T-helper 17 cell (primary cell): ENCODE measurements around the gene B4GALT5. TPM values are rescaled to one million over a fixed set of nuclear protein-coding genes. Genes with fewer than 3 reads are reported as not detected.

Source experiments
- ATAC-seq: fragments of 150-1000 bp; cut with Tn5 transposase; 2 replicates; pipeline ENCODE4 v1.10.0; 2021; ENCODE audit warnings: mild to moderate bottlenecking, moderate library complexity
- DNase-seq, 3 donors: peaks; one replicate each; pipeline versions ENCODE4 v3.0.0 to v3.0.0-alpha.2; 2020 to 2021
- H3K9me3 ChIP-seq: one replicate; pipeline ENCODE4 v1.7.0; 2013; ENCODE audit warnings: low read length, mild to moderate bottlenecking; ENCODE audit not compliant: control insufficient read depth, poor library complexity, severe bottlenecking
- H3K27ac Mint-ChIP-seq: one replicate; pipeline ENCODE4 v1.8.0; 2022; ENCODE audit warnings: mild to moderate bottlenecking, moderate library complexity, mixed read lengths
- H3K27me3 Mint-ChIP-seq: one replicate; pipeline ENCODE4 v1.8.0; 2022; ENCODE audit warnings: mixed read lengths
- H3K36me3 Mint-ChIP-seq: one replicate; pipeline ENCODE4 v1.8.0; 2022; ENCODE audit warnings: low read depth, mixed read lengths
- H3K4me1 Mint-ChIP-seq: one replicate; pipeline ENCODE4 v1.8.0; 2022; ENCODE audit warnings: mild to moderate bottlenecking, mixed read lengths
- H3K4me3 Mint-ChIP-seq: one replicate; pipeline ENCODE4 v1.8.0; 2022; ENCODE audit warnings: mild to moderate bottlenecking, moderate library complexity, mixed read lengths
- total RNA-seq, 4 donors: library from RNA in 2 of 4; stranded (reverse) in 2 of 4; gene quantifications; one replicate each; pipeline ENCODE4 v1.2.3 and lab custom pipeline; 2022 to 2026

Gene B4GALT5
- total RNA-seq, 2 donors from 2014 or later = 17.3 to 19.0 TPM

DNA sequence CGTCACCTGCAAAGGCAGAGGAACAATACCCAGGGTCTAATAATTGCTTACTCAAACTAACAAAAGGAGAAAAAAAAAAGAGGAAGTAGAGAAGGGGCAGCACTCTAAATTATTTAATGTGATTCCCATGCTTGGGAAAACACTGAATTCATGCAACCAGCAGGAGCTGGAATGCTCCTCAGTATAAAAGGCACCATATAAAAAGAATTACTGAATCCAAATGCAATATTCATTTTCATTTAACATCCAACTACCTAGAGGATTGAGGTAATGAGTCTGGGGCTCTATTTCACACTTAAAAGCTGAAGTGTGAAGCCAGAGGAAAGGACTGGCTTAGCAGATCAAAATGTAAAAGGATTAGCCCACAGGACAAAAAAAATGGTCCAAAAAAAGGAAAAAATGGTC, 8.7 kb downstream of the B4GALT5 start:
- H3K9me3 ChIP-seq = no peaks in the 10 kb centered on the region
- Mint-ChIP-seq H3K4me3 (no peak overlapping the region), H3K36me3 (no peaks in the 10 kb centered on the region), H3K4me1 (peaks cover 40% of the 10 kb centered on the region), H3K27ac (peak overlapping the region; percentile 81), H3K27me3 (no peaks in the 10 kb centered on the region)
- ATAC-seq (no peak), DNase-seq (no peak)

DNA sequence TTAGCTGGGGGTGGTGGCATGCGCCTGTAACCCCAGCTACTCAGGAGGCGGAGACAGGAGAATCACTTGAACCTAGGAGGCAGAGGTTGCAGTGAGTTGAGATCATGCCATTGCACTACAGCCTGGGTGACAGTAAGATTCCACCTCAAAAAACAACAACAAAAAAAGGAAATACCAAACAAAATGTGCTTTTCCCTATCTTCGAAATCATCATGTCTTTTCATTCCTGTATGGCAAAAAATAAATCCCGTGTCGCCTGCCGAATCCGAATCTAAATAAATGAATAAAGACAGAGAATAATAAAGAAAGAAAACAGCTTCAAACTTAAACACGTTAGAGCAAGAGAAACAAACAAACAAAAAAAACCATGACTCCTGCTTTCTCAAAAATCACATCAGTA, 11.8 kb downstream of the B4GALT5 start:
- Mint-ChIP-seq H3K27ac (peak overlapping the region; percentile 87), H3K4me3 (no peak overlapping the region), H3K36me3 (no peaks in the 10 kb centered on the region), H3K27me3 (no peaks in the 10 kb centered on the region), H3K4me1 (peaks cover 50% of the 10 kb centered on the region)
- H3K9me3 ChIP-seq = no peaks in the 10 kb centered on the region
- DNase-seq (no peak), ATAC-seq (no peak)

- Mint-ChIP-seq H3K4me3 (no peak overlapping the region), H3K4me1 (peaks cover 44% of the 10 kb centered on the region), H3K27me3 (no peaks in the 10 kb centered on the region), H3K27ac (peak overlapping the region; percentile 87), H3K36me3 (no peaks in the 10 kb centered on the region)
- DNase-seq (no peak), ATAC-seq (peak; percentile 55)
- H3K9me3 ChIP-seq = no peaks in the 10 kb centered on the region
These were observed 12.4 kb downstream of the B4GALT5 start for GRCh38 chr20:49701241-49701790.

DNA sequence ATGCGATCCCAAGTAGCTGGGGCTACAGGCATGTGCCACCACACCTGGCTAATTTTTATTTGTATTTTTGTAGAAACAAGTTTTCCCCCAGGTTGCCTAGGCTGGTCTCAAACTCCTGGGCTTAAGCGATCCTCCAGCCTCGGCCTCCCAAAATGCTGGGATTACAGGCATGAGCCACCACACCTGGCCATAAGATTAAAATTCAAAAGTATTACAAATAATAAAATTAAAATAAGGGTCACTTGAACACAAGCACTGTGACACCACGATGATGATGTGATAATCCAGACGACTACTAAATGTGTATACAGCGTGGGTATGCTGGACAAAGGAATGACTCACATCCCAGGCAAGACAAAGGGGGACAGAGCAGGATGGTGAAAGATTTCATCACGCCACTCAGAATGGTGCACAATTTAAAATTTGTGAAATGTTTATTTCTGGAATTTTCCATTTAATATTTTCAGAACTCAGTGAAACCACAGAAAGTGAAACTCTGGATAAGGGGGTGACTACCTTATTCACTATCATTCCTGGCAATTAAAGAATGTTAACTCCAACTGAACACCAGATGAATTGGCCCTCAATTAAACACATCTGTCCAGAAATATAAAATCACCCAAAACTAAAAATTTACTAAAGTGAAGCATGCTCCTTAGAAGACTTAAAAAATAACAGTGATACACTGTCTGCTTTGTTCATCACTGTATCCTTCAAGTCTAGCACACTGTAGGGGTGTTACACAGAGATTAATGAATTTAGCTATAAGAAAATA, 13.1 kb downstream of the B4GALT5 start:
- no peaks in the 10 kb centered on the region for H3K9me3 ChIP-seq
- H3K27ac Mint-ChIP-seq = peak overlapping the region; percentile 87
- H3K36me3 Mint-ChIP-seq = no peaks in the 10 kb centered on the region
- H3K27me3 Mint-ChIP-seq = no peaks in the 10 kb centered on the region
- no peak overlapping the region for H3K4me3 Mint-ChIP-seq
- ATAC-seq = no peak
- DNase-seq = no peak
- H3K4me1 Mint-ChIP-seq = peaks cover 40% of the 10 kb centered on the region

DNA sequence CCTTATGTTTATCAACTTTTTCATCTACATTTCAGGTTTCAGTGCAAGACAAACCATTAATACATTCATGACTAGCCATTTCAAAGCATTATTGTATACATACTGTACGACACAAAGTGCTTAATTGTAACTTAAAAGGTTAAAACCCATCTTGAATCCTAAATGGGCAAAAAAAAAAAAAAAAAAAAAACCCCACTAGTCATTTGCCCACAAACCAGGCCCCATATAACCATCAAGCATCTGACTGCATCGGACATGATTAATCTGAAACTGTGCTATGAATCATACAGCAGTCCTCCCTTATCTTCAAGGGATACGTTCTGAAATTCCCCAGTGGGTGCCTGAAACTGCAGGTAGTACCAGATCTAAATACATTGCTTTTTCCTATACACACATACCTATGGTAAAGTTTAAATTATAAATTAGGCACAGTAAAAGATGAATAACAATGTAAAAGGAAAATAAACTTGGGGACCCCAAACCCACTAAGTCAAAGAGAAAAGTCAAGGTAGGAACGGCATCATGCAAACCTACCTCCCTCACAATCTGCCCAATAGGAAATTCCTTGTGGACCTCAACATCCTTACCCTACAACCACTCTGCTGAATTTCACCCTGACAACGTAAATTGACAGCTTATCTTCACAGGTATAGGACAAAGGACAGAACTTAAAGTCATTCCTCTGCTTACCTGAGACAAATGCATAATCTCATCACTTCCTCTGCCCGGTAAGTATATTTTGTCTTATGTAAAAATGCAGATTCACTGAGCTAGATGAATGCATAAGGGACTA, 14.3 kb downstream of the B4GALT5 start:
- H3K36me3 Mint-ChIP-seq = no peaks in the 10 kb centered on the region
- ATAC-seq = peak; percentile 90
- peak overlapping the region; percentile 87 for H3K27ac Mint-ChIP-seq
- DNase-seq = no peak
- H3K27me3 Mint-ChIP-seq = no peaks in the 10 kb centered on the region
- no peaks in the 10 kb centered on the region for H3K9me3 ChIP-seq
- peak overlapping the region; percentile 75 for H3K4me3 Mint-ChIP-seq
- peaks cover 41% of the 10 kb centered on the region for H3K4me1 Mint-ChIP-seq

DNA sequence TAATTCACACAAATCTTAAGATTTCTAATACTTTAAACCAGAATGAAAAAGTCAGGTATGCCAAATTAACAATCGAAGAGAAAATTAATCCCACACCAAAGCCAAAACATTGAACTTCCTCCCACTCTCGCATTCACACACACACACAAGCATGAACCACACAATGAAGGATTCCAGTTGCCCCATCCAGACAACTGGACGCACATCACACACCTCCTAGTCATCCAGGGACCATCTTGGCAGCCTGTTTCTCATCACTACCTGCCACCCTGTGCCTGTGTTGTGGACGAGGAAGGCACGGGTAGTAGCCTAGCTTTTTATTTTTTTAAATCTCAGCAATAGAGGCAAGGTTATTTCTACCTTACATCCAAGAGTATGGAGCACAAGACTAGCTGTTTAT, 15.2 kb downstream of the B4GALT5 start:
- DNase-seq = no peak
- no peaks in the 10 kb centered on the region for H3K36me3 Mint-ChIP-seq
- no peak for ATAC-seq
- peak overlapping the region; percentile 87 for H3K27ac Mint-ChIP-seq
- H3K27me3 Mint-ChIP-seq = no peaks in the 10 kb centered on the region
- H3K4me3 Mint-ChIP-seq = peak overlapping the region; percentile 73
- H3K4me1 Mint-ChIP-seq = peaks cover 42% of the 10 kb centered on the region
- H3K9me3 ChIP-seq = no peaks in the 10 kb centered on the region

- H3K27ac Mint-ChIP-seq = no peak overlapping the region
- peaks cover 41% of the 10 kb centered on the region for H3K4me1 Mint-ChIP-seq
- ATAC-seq = no peak
- DNase-seq = no peak
- H3K36me3 Mint-ChIP-seq = no peaks in the 10 kb centered on the region
- no peak overlapping the region for H3K4me3 Mint-ChIP-seq
- H3K9me3 ChIP-seq = no peaks in the 10 kb centered on the region
- no peaks in the 10 kb centered on the region for H3K27me3 Mint-ChIP-seq
These were observed 16.6 kb downstream of the B4GALT5 start for GRCh38 chr20:49697071-49697470.

- H3K9me3 ChIP-seq = no peaks in the 10 kb centered on the region
- peaks cover 40% of the 10 kb centered on the region for H3K4me1 Mint-ChIP-seq
- no peak for ATAC-seq
- no peak overlapping the region for H3K27ac Mint-ChIP-seq
- H3K36me3 Mint-ChIP-seq = no peaks in the 10 kb centered on the region
- H3K4me3 Mint-ChIP-seq = no peak overlapping the region
- no peaks in the 10 kb centered on the region for H3K27me3 Mint-ChIP-seq
- no peak for DNase-seq
These were observed 17.1 kb downstream of the B4GALT5 start for GRCh38 chr20:49696594-49696993.

GRCh38 chr20:49695830-49696229, 17.8 kb downstream of the B4GALT5 start:
- H3K4me1 Mint-ChIP-seq = peaks cover 32% of the 10 kb centered on the region

DNA sequence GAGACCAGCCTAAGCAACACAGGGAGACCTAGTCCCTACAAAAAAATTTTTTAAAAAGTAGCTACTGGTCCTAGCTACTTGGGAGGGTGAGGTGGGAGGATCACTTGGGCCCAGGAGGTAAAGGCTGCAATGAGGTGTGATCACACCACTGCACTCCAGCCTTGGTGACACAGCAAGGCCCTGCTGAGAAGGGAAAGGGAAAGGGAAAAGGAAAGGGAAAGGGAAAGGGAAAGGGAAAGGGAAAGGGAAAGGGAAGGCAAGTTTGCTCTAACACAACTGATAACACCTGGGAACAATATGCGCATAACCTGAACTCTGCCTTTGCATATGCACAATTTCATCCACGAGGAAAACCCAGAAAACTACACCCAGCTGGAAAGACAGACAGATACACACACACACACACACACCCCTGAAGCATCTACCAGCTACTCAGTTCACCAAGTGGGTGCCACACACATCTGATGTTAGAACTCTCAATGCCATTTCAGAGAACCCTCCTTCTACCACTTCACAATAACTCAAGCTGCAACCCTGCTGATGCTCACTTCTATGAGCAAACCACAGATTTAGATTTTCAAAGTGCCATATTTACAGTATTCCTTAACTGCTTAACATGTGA, 19.1 kb downstream of the B4GALT5 start:
- no peak overlapping the region for H3K4me3 Mint-ChIP-seq
- H3K36me3 Mint-ChIP-seq = no peaks in the 10 kb centered on the region
- no peak for ATAC-seq
- peaks cover 30% of the 10 kb centered on the region for H3K4me1 Mint-ChIP-seq
- DNase-seq = no peak
- H3K27ac Mint-ChIP-seq = no peak overlapping the region
- H3K27me3 Mint-ChIP-seq = no peaks in the 10 kb centered on the region
- no peaks in the 10 kb centered on the region for H3K9me3 ChIP-seq

More at GRCh38 chr20:49695830-49696229, 17.8 kb downstream of the B4GALT5 start:
- no peaks in the 10 kb centered on the region for H3K9me3 ChIP-seq
- DNase-seq (no peak), ATAC-seq (no peak)
- Mint-ChIP-seq H3K4me3 (no peak overlapping the region), H3K36me3 (no peaks in the 10 kb centered on the region), H3K27ac (no peak overlapping the region), H3K27me3 (no peaks in the 10 kb centered on the region)

GRCh38 chr20:49693435-49694171, 20.1 kb downstream of the B4GALT5 start:
- no peak overlapping the region for H3K27ac Mint-ChIP-seq
- no peak for ATAC-seq
- no peaks in the 10 kb centered on the region for H3K36me3 Mint-ChIP-seq
- H3K27me3 Mint-ChIP-seq = no peaks in the 10 kb centered on the region
- peak overlapping the region; percentile 19 for H3K4me3 Mint-ChIP-seq
- DNase-seq = no peak
- H3K9me3 ChIP-seq = no peaks in the 10 kb centered on the region
- peaks cover 25% of the 10 kb centered on the region for H3K4me1 Mint-ChIP-seq

- Mint-ChIP-seq H3K36me3 (no peaks in the 10 kb centered on the region), H3K4me1 (peaks cover 25% of the 10 kb centered on the region), H3K4me3 (no peak overlapping the region), H3K27me3 (no peaks in the 10 kb centered on the region), H3K27ac (no peak overlapping the region)
- H3K9me3 ChIP-seq = no peaks in the 10 kb centered on the region
- DNase-seq (no peak), ATAC-seq (no peak)
These were observed 20.7 kb downstream of the B4GALT5 start for GRCh38 chr20:49692941-49693340.
